HL-60 (cell line): Measurements from ENCODE around the gene EIF3J.

ENCODE experiments used
- CTCF ChIP-seq: IDR thresholded peaks from one replicate; pipeline ENCODE4 v1.5.1; 2011; ENCODE audit warnings: low read length, control low read depth, inconsistent platforms; ENCODE audit not compliant: insufficient read depth
- GABPA ChIP-seq: IDR thresholded peaks from 2 replicates; pipeline ENCODE4 v1.6.1; 2012; ENCODE audit warnings: low read depth

GRCh38 chr15:44537735-44538240, 841 bp downstream of the EIF3J start:
- TF ChIP-seq CTCF (no peak), GABPA (no peak)
